Suprapubic skin (tissue), 4 donors: Measurements from ENCODE around the gene SCN5A. TPM values are rescaled to one million over a fixed set of nuclear protein-coding genes. Genes with fewer than 3 reads are reported as not detected.

Experiments used
- DNase-seq, 2 donors: peaks; one replicate each; pipeline ENCODE4 v3.0.0-alpha.2; 2019; ENCODE audit warnings: low spot score in 2 of 2
- H3K27ac ChIP-seq: fragments of 200-600 bp; sonication (generic); one replicate; pipeline ENCODE4 v1.5.1; 2019
- H3K27me3 ChIP-seq: fragments of 200-600 bp; sonication (generic); one replicate; pipeline ENCODE4 v1.5.1; 2019
- H3K36me3 ChIP-seq: fragments of 200-600 bp; sonication (generic); one replicate; pipeline ENCODE4 v1.5.1; 2019
- H3K4me1 ChIP-seq: fragments of 200-600 bp; sonication (generic); one replicate; pipeline ENCODE4 v1.5.1; 2019
- H3K4me3 ChIP-seq: fragments of 200-600 bp; sonication (generic); one replicate; pipeline ENCODE4 v1.5.1; 2019; ENCODE audit warnings: mild to moderate bottlenecking
- H3K9me3 ChIP-seq: fragments of 200-600 bp; sonication (generic); one replicate; pipeline ENCODE4 v1.5.1; 2019
- CTCF ChIP-seq, 2 donors: fragments of 200-600 bp in 1 of 2; fragments of 450-650 bp in 1 of 2; sonication (generic) in 1 of 2; IDR thresholded peaks; one replicate each; pipeline ENCODE4 v1.5.1; 2016 to 2019; ENCODE audit warnings: antibody characterized with exemption in 2 of 2, mild to moderate bottlenecking in 1 of 2, moderate library complexity in 1 of 2
- EP300 ChIP-seq: sonication (generic); formaldehyde crosslinking; IDR thresholded peaks from one replicate; pipeline ENCODE4 v1.6.1; 2017; ENCODE audit warnings: antibody characterized with exemption
- POLR2A ChIP-seq, 2 donors: fragments of 450-650 bp; IDR thresholded peaks; one replicate each; pipeline ENCODE4 v1.6.1; 2017; ENCODE audit warnings: antibody characterized with exemption in 2 of 2, mild to moderate bottlenecking in 2 of 2, moderate library complexity in 2 of 2
- POLR2AphosphoS5 ChIP-seq, 3 donors: sonication (generic); formaldehyde crosslinking; IDR thresholded peaks; one replicate each; pipeline ENCODE4 v1.6.1; 2017; ENCODE audit warnings: antibody characterized with exemption in 3 of 3
- WGBS: methylation state at CpG from one replicate; pipeline ENCODE4 v1.1.5; 2018; 5-methylcytosine and 5-hydroxymethylcytosine counted together
- total RNA-seq, 4 donors: library from RNA; depleted of rRNA; stranded (reverse); fragments of >200 nt; gene quantifications; one replicate each; pipeline ENCODE4 v1.1.0, GENCODE V29; 2016

The SCN5A gene
- total RNA-seq, 4 donors from 2014 or later = 0.15 to 1.1 (median 1.0) TPM; not detected in 1

DNA sequence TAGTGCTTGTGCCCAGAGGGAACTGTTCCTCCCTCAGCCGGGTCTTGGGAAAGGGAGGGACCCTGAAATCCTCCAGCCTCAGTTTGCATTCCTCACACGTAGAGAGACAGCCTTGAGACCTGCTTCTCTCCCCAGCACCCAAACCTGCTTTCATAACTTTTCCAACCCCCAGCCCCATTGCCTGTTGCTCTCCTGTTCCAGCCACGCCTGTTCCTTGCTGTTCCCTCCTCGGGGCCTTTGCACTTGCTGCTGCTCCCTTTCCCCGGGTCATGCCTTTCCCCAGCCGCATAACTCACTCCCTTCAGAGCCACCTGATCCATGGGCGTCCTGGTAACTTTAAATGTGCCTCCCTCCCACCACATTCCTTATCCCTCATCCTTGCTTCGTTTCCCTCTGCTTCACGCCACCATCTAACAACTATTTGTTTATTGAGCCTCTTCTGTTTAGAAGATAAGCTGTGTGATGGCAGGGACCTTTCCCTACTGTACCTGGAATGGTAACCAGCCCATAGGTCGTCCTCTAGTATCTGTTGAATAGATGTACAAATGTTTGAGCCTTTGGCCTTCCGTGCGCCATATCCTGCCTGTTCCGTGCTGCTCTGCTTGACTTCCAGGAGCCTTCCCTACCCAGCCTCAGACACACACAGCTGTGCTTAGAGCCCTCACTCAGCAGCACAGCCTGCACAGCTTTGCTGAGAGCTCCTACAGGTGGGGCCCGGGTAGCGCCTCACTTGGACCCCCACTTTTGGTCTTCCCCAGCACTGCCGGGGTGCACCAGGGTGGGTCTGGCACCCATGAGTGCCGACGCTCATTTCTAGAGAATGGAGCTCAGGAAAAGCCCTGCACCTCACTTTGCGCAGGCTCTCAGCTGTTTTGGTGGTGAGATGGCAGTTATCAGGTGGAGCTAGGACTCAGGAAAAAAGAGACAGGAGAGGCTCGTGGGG lies 60.2 kb downstream of the SCN5A start:
- no peaks in the 10 kb centered on the region for H3K9me3 ChIP-seq
- H3K4me3 ChIP-seq = no peak overlapping the region
- no peak for TF ChIP-seq POLR2AphosphoS5 (IDR thresholded peaks at IDR 0.05)
- TF ChIP-seq EP300 = no peak
- TF ChIP-seq CTCF (IDR thresholded peaks at IDR 0.05) = no peak
- DNase-seq = peak; percentile 34 to 47
- peaks cover 3% of the 10 kb centered on the region for H3K27me3 ChIP-seq
- H3K27ac ChIP-seq = no peak overlapping the region
- H3K36me3 ChIP-seq = no peaks in the 10 kb centered on the region
- 85% methylated on average over 20 of the region's 20 CpGs for WGBS
- H3K4me1 ChIP-seq = no peaks in the 10 kb centered on the region

DNA sequence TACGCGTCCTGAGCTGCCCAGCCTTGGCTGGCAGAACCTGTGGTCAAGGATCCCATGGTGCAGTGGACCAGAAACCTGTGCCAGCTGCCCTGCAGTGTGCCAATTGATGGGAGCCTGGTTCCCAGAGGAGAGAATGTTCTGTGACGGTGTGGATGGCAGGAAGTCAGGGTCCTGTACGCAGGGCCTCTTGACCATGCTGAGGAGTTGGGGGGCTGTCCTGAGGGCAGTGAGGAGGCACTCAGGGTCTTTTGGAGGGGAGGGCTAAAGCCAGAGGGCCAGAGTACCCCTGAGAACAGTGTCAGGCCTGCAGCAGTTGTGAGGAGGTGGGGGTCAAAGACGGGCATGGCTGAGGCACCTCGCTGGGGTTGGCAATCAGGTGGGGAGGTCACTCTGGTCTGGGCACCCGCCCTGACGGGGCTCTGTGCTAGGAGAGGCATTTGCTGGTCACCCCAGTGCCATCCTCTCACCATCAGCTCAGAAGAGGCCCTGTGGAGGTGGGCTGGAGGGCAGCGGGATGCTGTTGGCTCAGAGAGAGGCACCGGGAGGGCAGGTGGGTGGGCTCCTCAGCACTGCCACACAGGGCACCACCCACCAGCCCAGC lies 61.0 kb downstream of the SCN5A start:
- H3K9me3 ChIP-seq = no peaks in the 10 kb centered on the region
- 67% methylated on average over 8 of the region's 10 CpGs for WGBS
- H3K4me3 ChIP-seq = no peak overlapping the region
- H3K27ac ChIP-seq = no peak overlapping the region
- TF ChIP-seq EP300 (no peak), CTCF (IDR thresholded peaks at IDR 0.05) (no peak), POLR2AphosphoS5 (IDR thresholded peaks at IDR 0.05) (no peak), POLR2A (IDR thresholded peaks at IDR 0.05) (no peak)
- no peaks in the 10 kb centered on the region for H3K36me3 ChIP-seq
- H3K27me3 ChIP-seq = peaks cover 3% of the 10 kb centered on the region
- peak in 1 of 2 donors; percentile 40 for DNase-seq
- H3K4me1 ChIP-seq = no peaks in the 10 kb centered on the region

GRCh38 chr3:38587548-38588131 lies 61.8 kb downstream of the SCN5A start:
- no peaks in the 10 kb centered on the region for H3K9me3 ChIP-seq
- DNase-seq = peak in 1 of 2 donors; percentile 56
- 85% methylated on average over 6 of the region's 7 CpGs for WGBS
- no peak overlapping the region for H3K4me3 ChIP-seq
- H3K27me3 ChIP-seq = peaks cover 3% of the 10 kb centered on the region
- H3K27ac ChIP-seq = no peak overlapping the region
- no peak for TF ChIP-seq POLR2A (IDR thresholded peaks at IDR 0.05)
- TF ChIP-seq POLR2AphosphoS5 (IDR thresholded peaks at IDR 0.05) = no peak
- no peak for TF ChIP-seq EP300
- TF ChIP-seq CTCF (IDR thresholded peaks at IDR 0.05) = no peak
- H3K4me1 ChIP-seq = no peaks in the 10 kb centered on the region
- H3K36me3 ChIP-seq = no peaks in the 10 kb centered on the region

GRCh38 chr3:38586546-38587520 lies 62.7 kb downstream of the SCN5A start:
- Histone ChIP-seq H3K36me3 (no peaks in the 10 kb centered on the region), H3K4me3 (no peak overlapping the region), H3K4me1 (no peaks in the 10 kb centered on the region), H3K27me3 (peaks cover 3% of the 10 kb centered on the region), H3K9me3 (no peaks in the 10 kb centered on the region), H3K27ac (no peak overlapping the region)
- WGBS = 89% methylated on average over 9 of the region's 14 CpGs
- peak in 1 of 2 donors; percentile 73 for DNase-seq
- TF ChIP-seq EP300 = no peak
- TF ChIP-seq CTCF (IDR thresholded peaks at IDR 0.05) = no peak
- no peak for TF ChIP-seq POLR2AphosphoS5 (IDR thresholded peaks at IDR 0.05)
- no peak for TF ChIP-seq POLR2A (IDR thresholded peaks at IDR 0.05)
